Islet precursor cell (in vitro differentiated cells): ENCODE results near the gene NGB.

Experiments used
- DNase-seq: peaks from one replicate; pipeline ENCODE4 v3.0.0-alpha.2; 2018

NGB gene

DNA sequence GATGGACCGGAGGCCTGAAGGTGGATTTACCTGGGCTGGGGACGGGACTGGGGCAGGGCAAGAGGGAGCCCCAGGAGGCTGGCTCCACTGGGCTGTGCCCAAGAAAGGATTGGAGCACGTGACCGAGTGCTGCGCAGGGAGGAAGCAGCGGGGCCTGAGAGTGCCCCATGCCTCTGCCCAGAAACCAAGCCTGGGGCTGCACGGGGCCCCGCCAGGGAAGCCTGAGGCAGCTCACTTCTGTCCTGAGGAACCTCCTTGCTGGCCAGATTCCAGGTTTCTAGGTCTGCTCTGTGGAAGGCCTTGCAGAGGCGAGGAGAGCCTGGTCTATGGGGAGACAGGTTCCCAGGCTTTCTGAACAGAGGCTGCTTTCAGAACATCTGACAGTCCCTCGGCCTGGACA, 10.4 kb downstream of the NGB start:
- no peak for DNase-seq

DNA sequence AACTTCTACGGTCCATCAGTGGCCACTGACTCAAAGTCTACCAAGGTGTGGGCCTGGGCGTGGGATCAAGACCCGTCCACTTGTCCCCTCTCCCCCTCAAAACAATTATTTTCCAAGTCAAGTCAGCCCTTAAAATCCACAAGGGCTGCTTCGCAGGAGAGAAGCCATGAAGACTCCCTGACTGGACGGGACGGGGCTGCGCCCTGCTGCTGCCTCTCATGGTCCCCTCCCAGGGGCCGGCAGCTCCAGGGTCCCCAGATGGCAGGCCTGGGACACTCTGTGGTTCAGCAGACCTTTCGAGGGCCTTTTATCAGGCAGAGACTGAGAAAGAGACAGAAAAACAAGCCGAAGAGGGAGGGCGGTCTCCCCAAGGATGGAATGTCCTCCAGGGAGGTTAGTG, 10.8 kb downstream of the NGB start:
- no peak for DNase-seq

DNA sequence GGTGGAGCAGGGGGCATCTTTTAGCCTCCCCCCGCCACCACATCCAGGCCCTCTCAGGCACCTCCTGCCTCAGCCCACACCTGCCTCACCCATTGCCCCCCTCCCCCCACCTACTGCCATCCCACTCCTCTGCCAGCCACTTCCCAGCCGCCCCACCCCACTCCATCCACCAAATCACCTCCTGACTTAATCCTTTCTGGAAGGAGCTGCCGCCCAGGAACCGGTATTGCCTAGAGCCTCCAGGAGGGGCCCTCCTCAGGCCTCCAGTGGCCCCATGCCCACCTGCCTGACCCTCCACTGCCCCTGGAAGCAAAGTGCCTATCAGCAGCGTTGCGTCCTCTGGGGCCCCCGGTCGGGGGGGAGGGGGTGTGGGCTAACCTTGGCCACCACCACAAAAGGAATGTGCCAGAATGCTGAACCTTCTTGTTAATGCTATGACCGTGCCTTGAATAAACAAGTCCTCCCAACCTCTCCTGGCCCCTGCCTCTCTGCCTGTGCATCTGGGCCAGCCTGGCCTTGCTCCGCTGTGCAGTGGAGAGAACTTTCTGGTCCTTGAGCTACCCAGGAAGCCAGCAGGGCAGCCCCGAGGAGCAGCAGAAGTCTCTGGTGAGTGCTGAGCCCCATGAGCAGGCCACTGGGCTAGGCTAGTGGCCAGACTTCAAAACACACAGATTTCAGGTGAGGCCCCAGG, 11.8 kb downstream of the NGB start:
- no peak for DNase-seq

DNA sequence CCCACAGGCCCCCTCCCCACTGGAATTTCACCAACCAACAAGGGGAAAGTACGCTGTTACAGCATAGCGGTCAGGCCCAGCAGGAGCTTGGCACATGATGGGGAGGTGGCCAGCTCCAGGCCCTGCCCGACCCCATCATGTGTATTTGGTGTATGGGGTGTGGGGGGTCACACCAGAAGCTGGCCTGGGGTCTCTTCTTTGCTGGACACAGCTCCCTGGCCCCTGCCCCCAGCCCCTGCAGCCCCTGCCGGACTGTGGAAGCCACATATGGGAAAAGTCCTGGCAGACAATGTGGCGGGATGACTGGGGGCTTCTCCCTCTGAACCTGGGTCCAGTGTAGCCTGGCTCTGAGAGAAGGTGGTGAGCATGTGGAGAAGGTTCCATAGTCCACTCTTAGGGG, 12.4 kb downstream of the NGB start:
- no peak for DNase-seq

DNA sequence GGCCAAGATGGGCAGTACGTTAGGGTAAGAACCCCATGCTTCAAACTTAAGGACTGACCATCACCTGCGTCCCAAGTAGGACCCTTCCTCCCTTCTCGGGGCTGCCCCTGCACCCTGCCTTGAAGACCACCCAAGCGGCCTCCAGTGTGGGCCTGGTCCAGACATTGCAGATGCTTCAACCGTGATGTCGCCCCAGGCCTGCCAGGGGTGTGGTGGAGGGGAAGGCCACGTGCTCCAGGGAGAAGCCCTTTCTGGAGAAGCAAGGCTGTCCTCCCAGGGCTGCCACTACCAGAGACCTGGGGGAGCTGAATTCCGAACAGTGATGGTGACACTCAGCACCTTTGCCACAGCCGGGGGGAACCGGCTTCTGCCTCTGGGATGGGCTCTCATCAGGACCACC, 13.3 kb downstream of the NGB start:
- no peak for DNase-seq

DNA sequence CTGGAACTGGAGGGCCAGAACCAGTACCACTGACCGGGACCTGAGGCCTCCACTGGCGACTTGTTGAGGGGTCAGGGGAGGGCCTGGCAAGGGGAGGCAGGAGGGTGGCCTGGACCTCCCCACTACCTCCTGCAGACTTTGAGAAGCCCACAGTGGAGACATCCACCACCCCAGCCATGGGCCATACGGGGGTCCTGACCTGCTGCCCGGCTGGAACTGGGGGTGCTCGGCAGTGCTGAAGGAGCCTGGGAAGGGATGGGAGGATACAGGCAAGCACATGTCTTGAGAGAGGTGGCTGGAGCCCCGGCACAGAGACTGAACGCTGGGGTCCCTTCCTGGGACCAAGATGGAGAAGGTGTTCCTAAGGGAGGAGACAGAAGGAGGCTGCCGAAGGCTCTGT, 14.3 kb downstream of the NGB start:
- DNase-seq, result no peak

DNA sequence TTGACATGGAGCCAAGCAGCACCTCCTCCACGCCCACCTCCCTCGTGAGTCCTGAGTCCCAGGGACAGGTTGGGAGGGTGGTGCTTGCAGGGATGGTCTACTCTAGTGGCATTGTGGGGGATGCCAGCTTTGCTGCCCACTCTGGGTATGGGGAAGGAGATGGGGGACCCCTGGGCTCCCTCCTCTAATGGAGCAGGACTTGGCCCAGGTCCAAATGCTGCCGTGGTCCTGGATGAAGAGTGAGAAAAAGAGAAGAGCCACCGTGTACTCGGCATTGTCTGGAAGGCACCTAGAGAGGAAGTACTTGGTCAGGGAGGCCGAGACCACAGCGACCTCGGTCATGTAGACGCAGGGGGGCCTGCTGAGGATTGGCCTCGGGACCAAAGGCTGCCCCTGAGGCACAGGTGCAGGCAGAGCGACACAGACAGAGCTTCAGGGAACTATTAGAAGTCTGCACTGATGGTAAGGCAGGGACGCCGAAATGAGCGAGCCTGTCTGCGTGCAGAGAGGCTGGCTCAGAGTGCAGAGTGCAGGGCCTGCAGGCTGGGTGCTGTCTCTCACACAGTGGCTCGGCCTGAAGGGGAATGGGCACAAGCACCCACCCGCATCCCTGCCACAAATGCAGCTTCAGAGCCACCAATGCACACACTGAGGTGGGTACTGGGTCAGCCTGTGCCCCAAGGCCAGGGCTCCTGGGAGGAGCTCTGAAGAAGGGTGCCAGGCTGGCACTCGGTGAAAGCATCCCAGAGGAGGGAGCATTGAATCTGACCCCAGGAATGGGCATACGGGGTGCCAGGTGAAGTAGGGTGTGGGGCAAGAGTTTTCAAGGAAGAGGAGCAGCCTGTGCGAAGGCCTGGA, 17.4 kb downstream of the NGB start:
- no peak for DNase-seq

DNA sequence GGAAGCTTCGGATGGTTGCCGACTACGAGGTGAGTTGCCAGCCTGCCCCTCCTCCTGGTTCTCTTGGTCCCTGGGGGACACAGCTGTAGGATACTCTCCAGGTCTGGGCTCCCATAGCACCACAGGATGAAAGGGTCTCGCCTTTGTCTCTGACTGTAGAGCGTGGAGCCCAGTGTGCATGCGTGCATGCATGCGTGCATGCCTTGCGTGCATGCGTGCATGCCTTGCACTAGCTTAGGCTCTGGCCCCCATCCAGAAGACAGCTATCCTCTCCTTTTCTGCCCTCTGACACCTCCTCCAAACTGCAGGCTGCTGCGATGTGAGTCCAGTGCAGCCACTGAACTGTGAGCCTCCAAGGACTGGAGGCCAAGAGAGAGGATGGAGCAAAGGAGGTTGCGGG, 19.1 kb downstream of the NGB start:
- no peak for DNase-seq

DNA sequence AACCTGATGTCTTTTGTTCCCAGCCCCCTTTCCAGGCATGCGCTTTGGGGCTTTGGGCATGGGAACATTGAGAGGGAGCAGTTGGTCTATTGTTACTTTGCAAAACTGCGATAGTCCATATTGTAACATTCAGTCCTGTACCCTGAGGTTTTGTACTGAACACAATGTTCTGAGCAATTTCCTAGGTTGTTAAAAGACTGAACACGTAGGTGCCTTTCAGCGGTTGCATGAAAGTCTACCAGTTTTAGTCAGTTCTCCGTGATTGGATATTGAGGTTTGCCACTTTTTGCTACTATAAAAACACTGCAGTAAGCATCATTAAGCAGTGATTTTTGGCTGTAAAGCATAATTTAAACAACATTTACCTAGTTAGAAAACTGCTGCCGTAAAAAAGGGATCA, 20.1 kb downstream of the NGB start:
- DNase-seq, result no peak

DNA sequence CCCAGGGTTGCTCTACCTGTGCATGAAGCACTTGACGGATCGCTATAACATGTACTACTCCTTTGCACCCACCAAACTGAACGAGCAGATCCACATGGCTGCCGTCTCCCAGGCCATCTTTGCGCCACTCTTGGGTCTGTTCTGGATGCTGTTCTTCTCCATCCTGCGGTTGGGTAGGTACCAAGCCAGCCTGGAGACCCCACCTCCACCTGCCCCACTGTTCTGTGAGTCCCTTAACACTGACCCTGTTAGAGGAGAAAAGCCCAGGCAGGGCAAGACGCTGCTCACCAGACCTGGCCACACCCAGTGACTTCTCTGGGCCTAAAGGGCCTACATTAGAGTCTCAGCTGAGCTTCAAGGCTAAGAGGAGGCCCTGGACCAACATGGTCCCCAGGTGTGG, 21.7 kb downstream of the NGB start:
- no peak for DNase-seq

DNA sequence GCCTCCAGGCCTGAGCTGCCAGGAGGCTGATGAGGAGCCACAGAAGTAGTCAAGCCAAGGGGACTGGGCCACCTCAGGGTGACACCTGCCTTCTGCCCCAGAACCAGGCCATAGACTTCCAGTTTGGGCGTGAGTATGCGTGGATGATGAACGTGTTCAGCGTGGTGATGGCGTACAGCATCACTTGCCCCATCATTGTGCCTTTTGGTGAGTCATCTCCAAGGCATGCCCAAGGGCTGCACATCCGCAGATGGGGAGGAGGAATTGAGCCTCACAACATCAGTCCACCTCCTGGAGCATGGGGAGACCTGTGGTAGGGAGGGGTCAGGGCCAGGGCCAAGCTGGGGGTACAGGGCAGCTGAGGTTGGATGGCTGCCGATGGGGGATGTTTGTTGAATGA, 22.3 kb downstream of the NGB start:
- no peak for DNase-seq

DNA sequence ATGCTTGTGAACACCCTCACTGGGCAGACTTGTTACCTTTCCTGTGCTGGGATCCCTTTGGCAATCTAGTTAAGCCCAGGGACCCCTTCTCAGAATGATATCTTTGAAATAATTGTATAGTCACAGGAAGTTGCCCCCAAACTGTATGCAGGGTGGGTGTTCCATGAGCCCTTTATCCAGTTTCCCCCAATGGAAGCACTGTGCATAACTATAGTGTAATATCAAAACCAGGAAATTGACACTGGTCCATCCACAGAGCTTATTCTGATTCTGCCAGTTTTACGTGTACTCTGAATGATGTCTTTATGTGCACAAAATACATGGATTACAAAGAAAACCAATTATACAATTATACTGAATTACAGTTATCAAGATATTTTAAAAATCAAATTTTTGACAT, 24.2 kb downstream of the NGB start:
- DNase-seq, result no peak

DNA sequence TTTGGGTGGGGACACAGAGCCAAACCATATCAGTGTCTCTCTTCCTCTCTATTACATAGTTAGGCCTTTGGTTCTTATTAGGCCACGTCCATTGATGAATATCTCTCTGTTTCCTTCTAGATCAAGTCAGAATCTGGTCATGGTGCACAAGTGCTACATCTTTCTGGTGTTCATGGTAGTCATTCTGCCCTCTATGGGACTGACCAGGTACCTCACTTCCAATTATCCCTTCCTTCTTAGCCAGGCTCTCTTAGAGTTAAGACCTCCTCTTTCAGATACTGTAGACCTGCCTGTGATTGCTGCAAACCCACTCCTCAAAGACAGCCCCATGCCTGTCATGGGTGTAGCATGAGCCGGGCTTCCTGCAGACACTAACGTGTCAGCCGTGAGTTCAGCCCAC, 25.2 kb downstream of the NGB start:
- DNase-seq, result no peak

DNA sequence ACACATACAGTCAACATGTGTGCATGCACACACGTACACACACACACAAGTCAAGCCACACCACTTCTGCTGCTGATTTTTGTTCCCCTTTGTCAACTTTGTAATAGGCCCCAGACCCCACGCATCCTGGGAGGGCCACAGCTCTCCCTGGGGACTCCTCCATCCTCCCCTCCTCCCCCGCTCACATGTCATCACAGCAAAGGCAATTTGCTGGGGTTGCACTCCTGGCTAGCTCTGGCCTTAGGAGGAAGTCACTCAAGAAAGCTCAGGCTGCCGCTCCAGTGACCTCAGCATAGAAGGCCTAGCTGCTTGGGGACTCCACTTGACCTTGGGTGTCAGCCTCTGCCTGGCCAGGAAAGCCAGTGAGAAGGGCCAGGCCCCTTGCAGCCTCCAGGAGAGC, 27.2 kb downstream of the NGB start:
- no peak for DNase-seq

DNA sequence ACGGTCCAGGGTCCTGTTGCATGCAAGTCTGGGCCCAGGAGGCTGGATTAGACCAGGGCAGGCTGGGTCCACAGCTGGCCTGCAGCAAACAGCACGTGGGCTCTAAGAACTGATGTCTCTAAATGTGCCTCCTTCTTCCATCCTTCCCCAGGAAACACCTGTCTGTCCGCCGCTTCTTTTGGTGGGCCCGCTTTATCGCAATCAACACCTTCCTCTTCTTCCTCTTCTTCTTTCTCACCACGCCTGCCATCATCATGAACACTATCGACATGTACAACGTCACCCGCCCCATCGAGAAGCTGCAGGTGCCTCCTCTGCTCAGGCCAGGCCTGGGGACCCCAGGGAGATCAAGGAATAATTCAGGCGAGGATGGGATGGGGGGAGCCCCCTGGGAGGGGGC, 28.3 kb downstream of the NGB start:
- no peak for DNase-seq

DNA sequence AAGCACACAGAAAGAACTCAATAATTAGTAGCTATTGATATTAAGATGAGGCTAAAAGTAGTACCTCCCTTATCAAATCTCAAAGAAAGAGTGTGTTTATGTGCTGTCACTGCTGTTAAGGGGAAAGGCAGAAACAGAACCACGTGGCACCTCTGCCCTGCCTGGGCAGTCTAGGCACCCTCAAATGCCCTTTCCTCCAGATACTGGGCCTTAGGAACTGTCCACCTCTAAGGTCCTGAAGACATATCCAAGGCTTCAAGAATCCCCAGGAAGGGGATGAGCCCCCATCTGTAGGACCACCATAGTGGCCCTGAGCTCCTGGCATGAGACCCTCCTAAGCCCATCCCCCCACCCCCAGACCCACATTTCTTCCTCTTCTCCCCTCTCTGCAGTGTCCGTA, 29.1 kb downstream of the NGB start:
- no peak for DNase-seq

DNA sequence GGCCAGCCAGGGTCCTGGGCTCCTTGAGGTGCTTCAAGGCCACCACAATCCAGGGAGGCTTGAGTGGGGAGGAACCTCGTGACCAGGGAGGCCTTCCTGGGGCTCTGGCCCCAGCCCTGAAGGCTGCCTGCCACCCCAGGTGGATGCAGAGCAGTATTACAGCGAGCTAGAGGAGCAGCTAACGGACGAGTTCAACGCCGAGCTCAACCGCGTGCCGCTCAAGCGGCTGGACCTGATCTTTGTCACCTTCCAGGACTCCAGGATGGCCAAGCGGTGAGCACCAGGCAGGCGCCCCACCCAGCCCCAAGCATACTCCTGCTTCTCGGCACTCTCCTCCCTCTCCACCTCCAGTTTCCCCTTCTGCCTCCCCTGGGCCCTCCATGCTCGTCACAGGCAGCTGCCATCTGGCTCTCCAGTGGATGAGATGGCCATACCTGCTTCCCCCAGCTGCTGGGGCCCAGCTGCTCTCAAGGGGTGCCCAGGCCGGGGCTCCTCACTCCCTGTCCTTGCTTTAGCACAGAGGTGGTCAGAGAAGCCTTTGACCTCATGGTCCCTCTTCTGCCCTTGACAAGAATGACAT, 30.6 kb downstream of the NGB start:
- no peak for DNase-seq

DNA sequence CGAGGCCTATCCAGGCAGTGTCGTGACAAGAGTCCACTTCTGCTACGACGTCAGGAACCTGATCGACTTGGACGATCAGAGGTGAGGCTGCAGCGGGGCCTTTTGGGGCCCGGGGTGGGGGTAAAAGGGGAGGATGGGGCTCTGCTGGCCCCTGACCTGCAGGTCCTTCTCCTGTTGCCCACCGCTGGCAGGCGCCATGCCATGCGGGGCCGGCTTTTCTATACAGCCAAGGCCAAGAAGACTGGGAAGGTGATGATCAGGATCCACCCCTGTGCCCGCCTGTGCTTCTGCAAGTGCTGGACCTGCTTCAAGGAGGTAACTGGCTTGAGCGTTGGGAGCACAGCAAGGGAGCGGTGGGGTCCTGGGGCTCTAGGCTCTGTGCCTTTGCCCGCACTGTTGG, 31.6 kb downstream of the NGB start:
- DNase-seq, result no peak

DNA sequence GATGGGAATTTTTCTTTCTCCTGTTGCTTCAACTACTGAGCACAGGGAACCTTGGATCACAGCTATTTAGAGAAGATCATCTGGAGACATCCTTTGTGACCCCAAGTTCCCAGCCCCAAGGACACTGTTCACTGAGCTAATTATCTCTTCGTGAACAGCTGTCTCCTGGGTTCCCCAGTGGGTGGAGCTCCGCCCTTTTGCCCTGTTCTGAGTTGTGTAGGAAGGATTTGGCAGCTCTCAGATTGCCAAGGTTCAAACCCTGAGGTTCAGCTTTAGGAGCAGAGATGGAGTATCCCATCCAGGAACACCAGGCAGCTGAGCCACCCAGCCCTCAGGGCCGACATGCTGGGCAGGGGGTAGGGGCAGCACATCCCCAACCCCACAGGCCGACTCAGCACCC, 32.0 kb downstream of the NGB start:
- DNase-seq, result no peak

DNA sequence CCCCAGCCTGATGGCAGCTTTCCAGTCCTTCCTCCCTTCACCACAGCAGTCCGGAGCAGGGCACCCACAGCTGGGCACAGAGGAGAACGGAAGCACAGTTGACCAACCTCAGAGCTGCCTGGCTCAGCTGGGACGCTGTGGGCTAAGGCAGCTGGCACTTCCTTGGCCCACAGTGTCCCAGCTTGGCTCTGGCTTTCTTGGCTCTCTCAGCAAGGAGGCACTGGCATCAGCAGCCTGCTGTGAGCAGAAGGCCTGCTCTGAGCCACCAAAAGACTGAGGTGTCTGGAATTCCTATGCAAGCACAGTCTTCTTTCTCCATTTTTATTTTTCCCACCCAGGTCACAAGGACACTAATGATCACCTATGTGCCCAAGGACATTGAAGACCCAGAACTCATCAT, 32.6 kb downstream of the NGB start:
- DNase-seq, result no peak

DNA sequence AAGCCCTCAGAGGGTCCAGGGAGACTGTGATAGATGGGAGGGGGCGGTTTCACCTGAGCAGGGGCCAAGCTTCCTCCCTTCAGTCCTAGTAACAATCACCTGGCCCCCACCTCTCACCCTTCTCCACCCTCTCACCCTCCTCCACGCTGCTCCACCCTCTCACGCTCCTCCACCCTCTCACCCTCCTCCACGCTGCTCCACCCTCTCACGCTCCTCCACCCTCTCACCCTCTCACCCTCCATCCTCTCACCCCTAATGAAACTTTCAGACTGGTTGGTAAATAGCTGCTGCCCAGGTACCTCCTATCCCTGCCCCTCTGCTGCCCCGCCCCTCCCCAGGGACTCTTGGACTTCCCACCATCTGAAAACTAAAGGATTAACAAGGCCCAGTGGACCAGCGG, 34.2 kb downstream of the NGB start:
- DNase-seq, result no peak

DNA sequence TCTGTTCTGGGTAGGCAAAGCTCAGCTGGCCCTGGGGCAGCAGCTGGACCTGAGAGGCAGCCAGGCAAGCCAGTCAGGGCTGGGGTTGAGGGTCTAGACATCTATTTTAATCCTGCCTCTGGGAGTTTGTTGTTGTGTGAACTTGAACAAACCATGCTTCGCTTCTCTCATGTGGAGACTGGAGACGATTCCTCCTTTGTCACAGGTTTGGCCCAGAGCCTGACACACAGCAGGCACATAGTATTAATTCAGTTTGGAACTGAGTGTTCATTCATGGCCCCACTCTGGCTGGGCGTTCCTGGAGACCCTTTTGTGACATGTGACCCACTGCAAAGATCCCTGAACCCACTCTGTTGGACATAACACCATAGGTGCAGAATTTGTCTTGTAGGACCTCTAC, 39.3 kb downstream of the NGB start:
- DNase-seq, result no peak

DNA sequence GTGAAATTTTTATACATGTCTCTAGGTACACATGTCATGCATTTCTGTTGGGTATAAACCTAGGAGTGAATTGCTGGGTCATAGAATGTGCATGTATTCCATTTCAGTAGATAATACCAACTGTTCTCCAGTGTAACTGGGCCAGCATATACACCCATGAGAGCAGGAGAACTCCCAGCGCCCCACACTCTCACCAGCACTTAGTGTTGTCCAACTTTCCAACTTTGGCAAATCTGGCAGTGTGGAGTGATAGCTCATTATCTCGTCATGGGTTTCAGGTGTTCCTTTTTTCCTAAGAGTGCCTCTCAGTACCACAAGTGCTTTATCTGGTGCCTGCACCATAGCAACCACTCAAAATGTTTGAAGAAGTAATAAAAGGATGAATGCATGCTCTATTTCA, 40.1 kb downstream of the NGB start:
- DNase-seq, result no peak

DNA sequence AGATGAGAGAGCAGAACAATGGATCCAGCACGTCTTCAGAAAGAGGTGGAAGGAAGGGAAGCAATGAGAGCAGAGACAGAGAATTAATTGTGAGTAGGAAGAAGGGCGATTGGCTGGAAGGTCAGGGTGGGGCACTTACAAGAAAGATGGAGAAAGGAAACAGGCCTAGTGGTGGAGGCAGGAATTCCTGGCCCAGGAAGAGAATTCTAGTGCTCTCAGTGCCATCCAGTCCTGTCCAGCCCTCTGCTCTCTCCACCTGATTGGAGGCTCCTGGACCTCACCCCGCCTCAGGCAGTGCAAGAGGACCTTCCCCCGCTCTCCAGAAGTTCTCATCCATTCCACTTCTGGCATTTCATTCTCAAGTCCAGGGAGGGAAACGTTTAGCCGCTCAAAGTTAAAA, 43.0 kb downstream of the NGB start:
- DNase-seq, result no peak
